Measurements from ENCODE around the gene OXT.
A peak's percentile ranks its signal among the peaks of the same experiment; 100 is the strongest.
"Not testable (repeated sequence)": the region's sequence is repeated elsewhere in the genome, so short reads cannot be mapped to it uniquely, and the experiment has no call there.

OXT gene

GRCh38 chr20:3071610-3072529 is at the start of gene OXT:
TSS of gene OXT (plus strand) at chr20:3071620. CDS start at chr20:3071656, 36 bp downstream.
- peak; percentile 46 to 53 for DNase-seq (ENCODE audit: low read depth in 2 of 2)

GRCh38 chr20:3021777-3022176 is 49.6 kb upstream of the OXT start:
- DNase-seq (ENCODE audit: low read depth in 2 of 2), result no peak

GRCh38 chr20:3022559-3023490 is 48.6 kb upstream of the OXT start:
- DNase-seq (ENCODE audit: low read depth in 2 of 2), result not testable (repeated sequence)

- no peak for DNase-seq (ENCODE audit: low read depth in 2 of 2)
These were observed 43.4 kb upstream of the OXT start for GRCh38 chr20:3027987-3028386.

GRCh38 chr20:3031524-3032147 is 39.8 kb upstream of the OXT start:
- DNase-seq (ENCODE audit: low read depth in 2 of 2), result no peak

GRCh38 chr20:3032624-3033023 is 38.8 kb upstream of the OXT start:
- DNase-seq (ENCODE audit: low read depth in 2 of 2), result no peak

- DNase-seq (ENCODE audit: low read depth in 2 of 2), result no peak
These were observed 33.8 kb upstream of the OXT start for GRCh38 chr20:3037654-3038053.

GRCh38 chr20:3038454-3038853 is 33.0 kb upstream of the OXT start:
- no peak for DNase-seq (ENCODE audit: low read depth in 2 of 2)

GRCh38 chr20:3039426-3039825 is 32.0 kb upstream of the OXT start:
- no peak for DNase-seq (ENCODE audit: low read depth in 2 of 2)

GRCh38 chr20:3040086-3040485 is 31.3 kb upstream of the OXT start:
- no peak for DNase-seq (ENCODE audit: low read depth in 2 of 2)

- no peak for DNase-seq (ENCODE audit: low read depth in 2 of 2)
These were observed 29.5 kb upstream of the OXT start for GRCh38 chr20:3041854-3042409.

- no peak for DNase-seq (ENCODE audit: low read depth in 2 of 2)
These were observed 28.8 kb upstream of the OXT start for GRCh38 chr20:3042625-3043024.

GRCh38 chr20:3043322-3043721 is 28.1 kb upstream of the OXT start, which contains the start of gene GNRH2:
TSS of gene GNRH2 (plus strand) at chr20:3043622. CDS start at chr20:3044415, 793 bp downstream.
- no peak for DNase-seq (ENCODE audit: low read depth in 2 of 2)

GRCh38 chr20:3044336-3044965 is 27.0 kb upstream of the OXT start:
- no peak for DNase-seq (ENCODE audit: low read depth in 2 of 2)

GRCh38 chr20:3045042-3045815 is 26.2 kb upstream of the OXT start:
- DNase-seq (ENCODE audit: low read depth in 2 of 2), result peak in 1 of 2 donors; percentile 10

GRCh38 chr20:3045816-3046676 is 25.4 kb upstream of the OXT start, which contains the start of gene MRPS26:
TSS of gene MRPS26 (plus strand) at chr20:3046052. CDS start at chr20:3046069, 17 bp downstream.
- peak; percentile 60 to 69 for DNase-seq (ENCODE audit: low read depth in 2 of 2)

GRCh38 chr20:3046677-3047462 is 24.6 kb upstream of the OXT start:
- no peak for DNase-seq (ENCODE audit: low read depth in 2 of 2)
